ENCODE measurements around the gene GALNT10. TPM values are rescaled to one million over a fixed set of nuclear protein-coding genes. Genes with fewer than 3 reads are reported as not detected.

Gene GALNT10
- total RNA-seq, 4 donors from 2014 or later: 11.6 to 16.3 (median 14.8) TPM

GRCh38 chr5:154222414-154222813 is 31.9 kb downstream of the GALNT10 start:
- Histone ChIP-seq H3K36me3 (no peaks in the 10 kb centered on the region), H3K4me3 (no peak overlapping the region), H3K27me3 (no peaks in the 10 kb centered on the region), H3K27ac (no peak overlapping the region), H3K9me3 (peaks cover 6% of the 10 kb centered on the region), H3K4me1 (peaks cover 8% of the 10 kb centered on the region)
- WGBS: 93% methylated on average over 2 of the region's 2 CpGs
- DNase-seq (ENCODE audit: low spot score in 2 of 2): no peak
- TF ChIP-seq CTCF (IDR thresholded peaks at IDR 0.05) (no peak), POLR2A (IDR thresholded peaks at IDR 0.05) (no peak), EP300 (IDR thresholded peaks at IDR 0.05) (no peak), POLR2AphosphoS5 (IDR thresholded peaks at IDR 0.05) (no peak)

GRCh38 chr5:154223320-154223719 is 32.8 kb downstream of the GALNT10 start:
- no peak for DNase-seq (ENCODE audit: low spot score in 2 of 2)
- Histone ChIP-seq H3K27me3 (no peaks in the 10 kb centered on the region), H3K36me3 (no peaks in the 10 kb centered on the region), H3K27ac (no peak overlapping the region), H3K4me1 (peaks cover 8% of the 10 kb centered on the region), H3K4me3 (no peak overlapping the region), H3K9me3 (peaks cover 6% of the 10 kb centered on the region)
- 88% methylated on average over 3 of the region's 3 CpGs for WGBS
- TF ChIP-seq POLR2A (IDR thresholded peaks at IDR 0.05) (no peak), CTCF (IDR thresholded peaks at IDR 0.05) (no peak), POLR2AphosphoS5 (IDR thresholded peaks at IDR 0.05) (no peak), EP300 (IDR thresholded peaks at IDR 0.05) (no peak)

- H3K27me3 ChIP-seq: no peaks in the 10 kb centered on the region
- TF ChIP-seq CTCF (IDR thresholded peaks at IDR 0.05) (no peak), POLR2AphosphoS5 (IDR thresholded peaks at IDR 0.05) (no peak), POLR2A (IDR thresholded peaks at IDR 0.05) (no peak), EP300 (IDR thresholded peaks at IDR 0.05) (no peak)
- no peak overlapping the region for H3K27ac ChIP-seq
- H3K4me3 ChIP-seq: no peak overlapping the region
- H3K9me3 ChIP-seq: peaks cover 6% of the 10 kb centered on the region
- DNase-seq (ENCODE audit: low spot score in 2 of 2): no peak
- H3K36me3 ChIP-seq: no peaks in the 10 kb centered on the region
- H3K4me1 ChIP-seq: no peaks in the 10 kb centered on the region
- WGBS: 51% methylated on average over 2 of the region's 2 CpGs
These were observed 36.6 kb downstream of the GALNT10 start for GRCh38 chr5:154227090-154227489.

- Histone ChIP-seq H3K27ac (no peak overlapping the region), H3K36me3 (no peaks in the 10 kb centered on the region), H3K9me3 (peaks cover 6% of the 10 kb centered on the region), H3K27me3 (no peaks in the 10 kb centered on the region), H3K4me3 (no peak overlapping the region), H3K4me1 (no peaks in the 10 kb centered on the region)
- DNase-seq (ENCODE audit: low spot score in 2 of 2): no peak
- 79% methylated on average over 4 of the region's 4 CpGs for WGBS
- TF ChIP-seq CTCF (IDR thresholded peaks at IDR 0.05): no peak
- TF ChIP-seq POLR2AphosphoS5 (IDR thresholded peaks at IDR 0.05): no peak
These were observed 38.2 kb downstream of the GALNT10 start for GRCh38 chr5:154228696-154229095.

GRCh38 chr5:154230526-154230925 is 40.0 kb downstream of the GALNT10 start:
- Histone ChIP-seq H3K4me3 (no peak overlapping the region), H3K27ac (no peak overlapping the region), H3K4me1 (no peaks in the 10 kb centered on the region), H3K36me3 (no peaks in the 10 kb centered on the region), H3K9me3 (peaks cover 6% of the 10 kb centered on the region), H3K27me3 (no peaks in the 10 kb centered on the region)
- DNase-seq (ENCODE audit: low spot score in 2 of 2): no peak
- TF ChIP-seq POLR2A (IDR thresholded peaks at IDR 0.05) (no peak), POLR2AphosphoS5 (IDR thresholded peaks at IDR 0.05) (no peak), CTCF (IDR thresholded peaks at IDR 0.05) (no peak), EP300 (IDR thresholded peaks at IDR 0.05) (no peak)

Measured in suprapubic skin (tissue), 4 donors.